Smooth muscle cell (in vitro differentiated cells): ENCODE measurements around the gene KCNQ5. TPM values are rescaled to one million over a fixed set of nuclear protein-coding genes. Genes with fewer than 3 reads are reported as not detected.

Experiments
- DNase-seq: peaks from one replicate; lab custom pipeline; 2025; ENCODE audit not compliant: unreplicated experiment; lab: John Stamatoyannopoulos, UW
- H2AFZ ChIP-seq: fragments of 200-600 bp; sonication (generic); 2 replicates; pipeline ENCODE4 v1.6.0; 2016; ENCODE audit warnings: antibody characterized with exemption, low read depth, mild to moderate bottlenecking
- H3F3A ChIP-seq: fragments of 200-600 bp; sonication (generic); 2 replicates; pipeline ENCODE4 v1.6.0; 2017; ENCODE audit warnings: antibody characterized with exemption, low read depth
- H3K27ac ChIP-seq: fragments of 200-600 bp; sonication (generic); 2 replicates; pipeline ENCODE4 v1.5.1; 2016; ENCODE audit warnings: low read depth, mild to moderate bottlenecking
- H3K27me3 ChIP-seq: fragments of 200-600 bp; sonication (generic); 2 replicates; pipeline ENCODE4 v1.6.1; 2016; ENCODE audit warnings: low read depth, mild to moderate bottlenecking
- H3K36me3 ChIP-seq: fragments of 200-600 bp; sonication (generic); 2 replicates; pipeline ENCODE4 v1.5.1; 2016; ENCODE audit warnings: low read depth
- H3K4me1 ChIP-seq: fragments of 200-600 bp; sonication (generic); 2 replicates; pipeline ENCODE4 v1.5.1; 2016; ENCODE audit warnings: low read depth
- H3K4me2 ChIP-seq: fragments of 200-600 bp; sonication (generic); 2 replicates; pipeline ENCODE4 v1.6.0; 2016; ENCODE audit warnings: mild to moderate bottlenecking
- H3K4me3 ChIP-seq: fragments of 200-600 bp; sonication (generic); 2 replicates; pipeline ENCODE4 v1.5.1; 2016; ENCODE audit warnings: mild to moderate bottlenecking
- H3K79me2 ChIP-seq: fragments of 200-600 bp; sonication (generic); 2 replicates; pipeline ENCODE4 v1.6.0; 2016; ENCODE audit warnings: low read depth, mild to moderate bottlenecking
- H3K9ac ChIP-seq: fragments of 200-600 bp; sonication (generic); 2 replicates; pipeline ENCODE4 v1.6.0; 2016; ENCODE audit warnings: low read depth
- H3K9me3 ChIP-seq: fragments of 200-600 bp; sonication (generic); replicated peaks from 2 replicates; pipeline ENCODE4 v1.5.1; 2016; ENCODE audit warnings: low read depth
- H4K20me1 ChIP-seq: fragments of 200-600 bp; sonication (generic); 2 replicates; pipeline ENCODE4 v1.6.0; 2016; ENCODE audit warnings: low read depth
- CTCF ChIP-seq: fragments of 200-600 bp; sonication (generic); IDR thresholded peaks from 2 replicates; pipeline ENCODE4 v1.5.1; 2017; ENCODE audit warnings: borderline replicate concordance, mild to moderate bottlenecking, antibody characterized with exemption; ENCODE audit not compliant: insufficient read depth, poor library complexity, severe bottlenecking
- WGBS: methylation state at CpG from one replicate; pipeline ENCODE4 v1.1.7; 2016; ENCODE audit warnings: low lambda C conversion rate; 5-methylcytosine and 5-hydroxymethylcytosine counted together
- polyA plus RNA-seq: library from polyadenylated mRNA; unstranded; fragments of >200 nt; fragmentation: Nextera tagmentation; extraction: Ambion mirVana; gene quantifications from 2 replicates; pipeline ENCODE4 v1.2.1, GENCODE V29; 2016
- total RNA-seq: library from RNA; depleted of rRNA; stranded (reverse); fragments of >200 nt; gene quantifications from 2 replicates; pipeline ENCODE4 v1.2.3, GENCODE V29; 2014

The KCNQ5 gene
- total and polyA plus RNA-seq, 2 experiments from 2014 or later = 1.2 to 2.0 TPM

GRCh38 chr6:72675396-72675795 lies 53.5 kb downstream of the KCNQ5 start:
- no peak overlapping the region for H3K4me2 ChIP-seq
- no peaks in the 10 kb centered on the region for H3K4me1 ChIP-seq
- no peaks in the 10 kb centered on the region for H3K9me3 ChIP-seq

GRCh38 chr6:72676995-72677394 lies 55.1 kb downstream of the KCNQ5 start:
- DNase-seq = no peak
- Histone ChIP-seq H3K79me2 (no peaks in the 10 kb centered on the region), H2AFZ (no peak overlapping the region), H3K9ac (no peak overlapping the region), H4K20me1 (no peaks in the 10 kb centered on the region), H3K27ac (no peak overlapping the region), H3K27me3 (no peaks in the 10 kb centered on the region), H3F3A (no peaks in the 10 kb centered on the region), H3K9me3 (no peaks in the 10 kb centered on the region), H3K36me3 (no peaks in the 10 kb centered on the region), H3K4me2 (no peak overlapping the region), H3K4me3 (no peak overlapping the region), H3K4me1 (no peaks in the 10 kb centered on the region)
- no peak for TF ChIP-seq CTCF
- 83% methylated on average over 3 of the region's 3 CpGs for WGBS

More at GRCh38 chr6:72675396-72675795, 53.5 kb downstream of the KCNQ5 start:
- Histone ChIP-seq H2AFZ (no peak overlapping the region), H3K79me2 (no peaks in the 10 kb centered on the region), H4K20me1 (no peaks in the 10 kb centered on the region), H3K27ac (no peak overlapping the region), H3F3A (no peaks in the 10 kb centered on the region), H3K9ac (no peak overlapping the region), H3K36me3 (no peaks in the 10 kb centered on the region), H3K27me3 (no peaks in the 10 kb centered on the region), H3K4me3 (no peak overlapping the region)
- WGBS = 47% methylated on average over 1 of the region's 1 CpG
- DNase-seq = no peak
- no peak for TF ChIP-seq CTCF

GRCh38 chr6:72677740-72678139 lies 55.9 kb downstream of the KCNQ5 start:
- WGBS = 91% methylated on average over 1 of the region's 1 CpG
- no peak for DNase-seq
- no peaks in the 10 kb centered on the region for H4K20me1 ChIP-seq
- no peaks in the 10 kb centered on the region for H3K79me2 ChIP-seq
- H3K9me3 ChIP-seq = no peaks in the 10 kb centered on the region
- H3K4me3 ChIP-seq = no peak overlapping the region
- no peaks in the 10 kb centered on the region for H3K4me1 ChIP-seq
- no peak overlapping the region for H3K9ac ChIP-seq
- H2AFZ ChIP-seq = no peak overlapping the region
- H3K27ac ChIP-seq = no peak overlapping the region
- H3F3A ChIP-seq = no peaks in the 10 kb centered on the region
- H3K4me2 ChIP-seq = no peak overlapping the region
- TF ChIP-seq CTCF = no peak
- H3K27me3 ChIP-seq = no peaks in the 10 kb centered on the region
- no peaks in the 10 kb centered on the region for H3K36me3 ChIP-seq

DNA sequence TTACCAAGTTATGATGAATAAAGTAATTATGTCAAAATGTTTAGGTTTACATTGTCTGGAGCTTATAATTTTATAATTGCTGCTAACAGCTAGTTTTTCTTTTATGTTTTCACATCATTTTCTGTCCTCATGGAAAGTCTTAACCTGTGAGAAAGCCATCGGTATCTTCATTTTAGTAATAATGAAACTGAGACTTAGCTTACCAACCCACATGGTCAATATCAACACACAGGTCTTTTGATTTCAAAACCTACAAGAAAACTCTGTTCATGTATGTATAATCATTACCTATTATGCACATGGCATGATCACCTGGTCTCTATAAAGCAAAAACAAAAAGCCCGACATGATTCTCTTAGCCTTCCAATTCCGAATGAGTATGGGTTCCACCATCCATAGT lies 61.9 kb downstream of the KCNQ5 start:
- Histone ChIP-seq H4K20me1 (no peaks in the 10 kb centered on the region), H2AFZ (no peak overlapping the region), H3K36me3 (no peaks in the 10 kb centered on the region), H3K79me2 (no peaks in the 10 kb centered on the region), H3F3A (no peaks in the 10 kb centered on the region), H3K9ac (no peak overlapping the region), H3K4me3 (no peak overlapping the region), H3K27ac (no peak overlapping the region), H3K27me3 (no peaks in the 10 kb centered on the region), H3K4me1 (no peaks in the 10 kb centered on the region), H3K9me3 (no peaks in the 10 kb centered on the region), H3K4me2 (no peak overlapping the region)
- WGBS = 99% methylated on average over 3 of the region's 3 CpGs
- TF ChIP-seq CTCF = no peak
- no peak for DNase-seq
